OCI-LY7 (cell line): ENCODE results near the gene SLC26A6.

Source experiments
- EZH2phosphoT487 ChIP-seq: fragments of 200-600 bp; sonication (generic); IDR thresholded peaks from 2 replicates; pipeline ENCODE4 v1.6.1; 2018; ENCODE audit warnings: low read depth, borderline replicate concordance, mild to moderate bottlenecking, mixed run types, antibody characterized with exemption, low read length, moderate library complexity, mixed read lengths
- TF ChIP-seq, protein P1 (sequence below): fragments of 200-600 bp; sonication (generic); conservative IDR thresholded peaks from 2 replicates; pipeline ENCODE4 v1.5.1; 2014; ENCODE audit warnings: mild to moderate bottlenecking, antibody characterized with exemption, low read length, moderate library complexity, mixed read lengths

GRCh38 chr3:48651771-48652170 lies 16.5 kb upstream of the SLC26A6 start:
- TF ChIP-seq, protein P1, sequence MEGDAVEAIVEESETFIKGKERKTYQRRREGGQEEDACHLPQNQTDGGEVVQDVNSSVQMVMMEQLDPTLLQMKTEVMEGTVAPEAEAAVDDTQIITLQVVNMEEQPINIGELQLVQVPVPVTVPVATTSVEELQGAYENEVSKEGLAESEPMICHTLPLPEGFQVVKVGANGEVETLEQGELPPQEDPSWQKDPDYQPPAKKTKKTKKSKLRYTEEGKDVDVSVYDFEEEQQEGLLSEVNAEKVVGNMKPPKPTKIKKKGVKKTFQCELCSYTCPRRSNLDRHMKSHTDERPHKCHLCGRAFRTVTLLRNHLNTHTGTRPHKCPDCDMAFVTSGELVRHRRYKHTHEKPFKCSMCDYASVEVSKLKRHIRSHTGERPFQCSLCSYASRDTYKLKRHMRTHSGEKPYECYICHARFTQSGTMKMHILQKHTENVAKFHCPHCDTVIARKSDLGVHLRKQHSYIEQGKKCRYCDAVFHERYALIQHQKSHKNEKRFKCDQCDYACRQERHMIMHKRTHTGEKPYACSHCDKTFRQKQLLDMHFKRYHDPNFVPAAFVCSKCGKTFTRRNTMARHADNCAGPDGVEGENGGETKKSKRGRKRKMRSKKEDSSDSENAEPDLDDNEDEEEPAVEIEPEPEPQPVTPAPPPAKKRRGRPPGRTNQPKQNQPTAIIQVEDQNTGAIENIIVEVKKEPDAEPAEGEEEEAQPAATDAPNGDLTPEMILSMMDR = no peak
- TF ChIP-seq EZH2phosphoT487 = no peak
